Measurements from ENCODE around the gene GSTCD.
"Not testable (repeated sequence)": the region's sequence is repeated elsewhere in the genome, so short reads cannot be mapped to it uniquely, and the experiment has no call there.

The GSTCD gene

DNA sequence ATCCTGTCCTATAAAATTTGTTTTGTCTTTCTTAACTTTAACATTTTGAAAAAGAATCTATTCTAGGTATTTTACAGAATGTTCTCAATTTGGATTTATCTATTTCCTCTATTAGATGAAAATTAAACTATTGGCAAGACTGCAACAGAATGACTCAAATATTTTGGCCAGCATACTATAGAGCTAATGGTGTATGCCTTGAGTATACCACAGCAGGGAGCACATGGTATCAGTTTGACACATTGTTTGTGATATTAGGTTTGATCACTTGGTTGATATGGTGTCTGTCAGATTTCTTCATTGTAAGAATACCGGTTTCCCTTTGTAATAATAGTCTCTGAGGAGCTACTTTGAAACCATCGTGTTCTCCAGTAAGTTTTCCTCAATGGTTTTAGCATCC is 98.9 kb downstream of the GSTCD start:
- no peak for DNase-seq (ENCODE audit: low spot score)

DNA sequence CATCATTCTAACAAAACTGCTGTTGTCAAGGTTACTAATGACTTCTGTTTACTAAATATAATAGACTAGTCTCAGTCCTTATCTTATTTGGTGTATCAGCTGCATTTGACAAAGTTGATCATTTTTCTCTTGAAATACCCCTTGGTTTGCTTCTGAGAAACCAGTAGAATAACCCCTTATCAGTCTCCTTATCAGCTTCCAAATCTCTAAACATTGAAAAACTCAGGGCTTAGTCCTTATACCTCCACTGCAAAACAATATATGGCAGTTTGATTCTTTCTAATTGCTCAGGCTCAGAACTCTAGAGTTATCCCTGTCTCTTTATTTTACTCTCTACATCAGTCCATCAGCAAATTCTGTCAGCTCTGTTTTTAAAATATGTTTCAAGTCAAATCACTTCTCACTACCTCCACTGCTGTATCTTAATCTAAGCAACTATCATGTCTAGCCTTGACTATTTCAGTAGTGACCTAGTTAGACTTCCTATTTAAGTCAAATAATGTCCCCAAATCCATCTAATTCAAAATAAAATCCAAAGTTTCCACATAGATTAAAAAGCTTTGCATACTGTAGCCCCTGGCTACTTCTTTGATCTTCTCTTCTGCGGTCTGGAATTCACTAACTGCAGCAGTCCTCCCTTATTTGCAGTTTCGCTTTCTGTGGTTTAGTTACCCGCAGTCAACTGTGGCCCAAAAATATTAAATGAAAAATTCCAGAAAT is 99.6 kb downstream of the GSTCD start:
- no peak for DNase-seq (ENCODE audit: low spot score)

DNA sequence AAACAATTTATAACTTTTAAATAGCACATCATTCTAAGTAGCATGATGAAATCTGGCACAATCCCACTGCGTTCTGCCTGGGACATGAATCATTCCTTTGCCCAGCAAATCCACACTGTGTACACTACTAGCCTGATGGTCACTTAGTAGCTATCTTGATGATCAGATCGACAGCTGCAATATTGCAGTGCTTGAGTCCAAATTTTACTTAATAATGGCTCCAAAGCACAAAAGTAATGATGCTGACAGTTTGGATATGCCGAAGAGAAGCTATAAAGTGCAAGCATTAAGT is 100.1 kb downstream of the GSTCD start:
- no peak for DNase-seq (ENCODE audit: low spot score)

DNA sequence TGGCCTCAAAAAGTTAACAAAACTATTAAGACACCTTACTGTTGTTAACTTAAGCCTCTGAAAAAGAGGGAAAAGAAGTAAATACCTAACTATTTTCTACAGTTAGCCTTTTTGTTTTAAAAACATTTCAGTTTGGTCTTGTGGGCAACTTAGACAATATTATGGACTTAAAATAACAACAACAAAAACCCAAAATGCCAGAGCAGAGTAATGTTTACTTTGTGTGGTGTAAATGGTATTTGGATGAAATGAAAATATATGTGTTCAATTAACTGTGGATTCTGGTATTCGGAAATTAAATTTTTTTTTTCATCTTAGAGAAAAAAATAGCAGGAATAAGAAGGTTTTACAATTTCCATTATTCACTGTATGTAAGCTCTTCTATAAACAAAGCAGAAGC is 107.1 kb downstream of the GSTCD start:
- no peak for DNase-seq (ENCODE audit: low spot score)

DNA sequence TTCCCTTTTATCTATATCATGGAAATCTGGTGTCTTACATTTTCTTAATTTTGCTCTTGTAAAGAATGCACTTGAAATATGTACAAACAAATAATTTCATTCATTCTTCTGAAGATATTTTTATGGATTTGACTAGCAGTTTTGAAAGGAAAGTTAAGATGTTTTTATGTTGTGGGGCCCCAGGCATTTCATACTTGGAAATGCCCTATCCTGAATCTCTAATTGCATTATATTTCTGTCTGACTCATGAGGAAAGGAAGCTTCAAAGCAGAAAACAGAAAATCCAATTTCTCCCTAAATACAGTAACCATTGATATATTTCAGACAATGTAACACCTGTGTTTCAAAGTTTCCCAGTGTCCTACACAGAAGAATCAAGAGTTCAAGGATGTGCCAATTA is 113.5 kb downstream of the GSTCD start:
- DNase-seq (ENCODE audit: low spot score), result no peak

DNA sequence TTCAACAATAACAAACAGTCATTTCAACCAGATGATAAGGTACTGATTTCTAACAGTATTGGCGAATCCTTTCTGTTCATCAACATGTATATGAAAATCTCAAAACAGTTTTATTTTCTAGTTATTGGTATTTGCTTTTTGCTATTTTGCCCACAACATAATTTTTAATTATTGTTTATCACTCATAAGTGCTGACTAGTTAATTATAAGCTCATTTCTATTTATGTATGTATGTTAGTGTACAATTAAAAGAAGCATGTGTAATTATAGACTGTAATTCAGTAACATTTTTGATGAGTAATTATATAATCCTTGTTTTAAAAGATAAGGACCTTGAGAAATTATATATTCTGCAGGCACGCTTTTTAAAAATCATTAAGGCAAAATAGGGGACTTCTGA is 119.5 kb downstream of the GSTCD start:
- DNase-seq (ENCODE audit: low spot score), result no peak

DNA sequence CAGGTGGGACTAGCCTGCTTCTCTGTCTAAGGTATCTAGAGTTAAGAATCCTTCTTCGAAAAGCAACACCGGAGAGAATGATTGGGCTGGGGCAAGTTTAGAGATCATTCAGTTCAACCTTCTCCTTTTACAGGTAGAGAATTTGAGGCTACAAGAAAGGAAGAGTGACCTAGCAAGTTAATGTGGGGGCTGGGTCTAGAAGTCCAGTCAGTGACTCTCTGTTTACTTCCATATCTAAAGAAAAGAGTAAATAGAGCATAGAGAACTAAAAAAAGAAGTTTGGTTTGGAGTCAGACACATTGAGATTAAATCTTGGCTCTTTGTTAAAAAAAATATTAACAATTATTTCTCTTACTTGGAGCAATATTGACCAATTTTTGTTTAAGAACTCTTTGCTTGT is 122.6 kb downstream of the GSTCD start:
- no peak for DNase-seq (ENCODE audit: low spot score)

DNA sequence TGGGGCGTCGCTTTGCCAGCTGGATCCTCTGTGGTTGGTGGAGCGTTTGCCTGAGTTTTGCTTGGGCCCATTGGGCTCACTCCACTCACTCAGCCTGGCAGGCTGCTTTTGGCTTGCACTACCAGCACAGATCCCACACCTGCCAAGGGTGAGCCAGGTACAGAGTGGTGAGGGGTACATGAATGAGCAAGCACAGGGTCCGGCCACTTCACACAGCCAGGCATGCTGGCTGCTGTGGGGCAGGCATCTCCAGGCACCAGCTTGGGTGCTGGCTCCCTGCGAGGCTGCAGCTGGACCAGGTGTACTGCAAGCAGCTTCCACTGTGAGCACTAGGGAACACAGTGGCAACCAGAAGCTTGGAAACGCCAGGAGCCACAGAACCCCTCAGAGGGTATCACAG is 126.6 kb downstream of the GSTCD start:
- DNase-seq (ENCODE audit: low spot score), result no peak

DNA sequence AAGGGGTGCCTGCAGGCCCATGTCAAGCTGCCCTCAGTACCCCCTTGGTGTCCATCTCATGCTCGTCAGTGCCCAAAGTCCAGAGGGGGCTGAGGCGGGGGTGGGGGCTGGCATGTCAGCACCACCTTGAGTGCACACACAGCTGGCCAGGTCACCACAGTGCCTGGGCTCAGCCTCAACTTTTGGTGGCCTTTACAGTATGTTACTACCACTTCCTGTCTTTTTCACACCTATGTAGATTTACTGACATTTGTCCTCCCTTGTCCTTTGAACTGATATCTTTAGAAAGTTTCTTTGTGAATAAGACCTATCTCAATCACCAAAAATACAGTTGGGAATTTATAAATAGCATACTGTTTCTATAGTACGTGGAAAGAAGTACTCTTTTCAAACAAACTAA is 128.0 kb downstream of the GSTCD start:
- no peak for DNase-seq (ENCODE audit: low spot score)

DNA sequence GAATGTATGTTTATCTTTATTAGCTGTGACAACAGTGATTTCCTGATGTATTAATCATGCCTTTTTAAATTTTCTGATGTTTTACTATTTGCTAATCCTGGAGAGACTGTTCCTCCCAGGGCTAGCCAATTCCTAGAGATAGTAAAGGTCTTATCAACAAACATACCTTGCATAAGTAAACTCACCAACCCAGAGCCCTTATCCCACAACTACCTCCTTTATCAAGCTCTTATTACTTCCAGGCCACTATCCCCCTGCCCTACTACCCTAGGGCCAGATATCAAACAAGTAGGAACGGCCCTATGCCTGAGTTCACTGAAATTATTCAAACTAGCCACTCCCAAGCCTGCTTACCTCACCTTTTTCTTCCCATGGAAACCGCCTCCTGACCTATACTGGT is 128.5 kb downstream of the GSTCD start:
- no peak for DNase-seq (ENCODE audit: low spot score)

DNA sequence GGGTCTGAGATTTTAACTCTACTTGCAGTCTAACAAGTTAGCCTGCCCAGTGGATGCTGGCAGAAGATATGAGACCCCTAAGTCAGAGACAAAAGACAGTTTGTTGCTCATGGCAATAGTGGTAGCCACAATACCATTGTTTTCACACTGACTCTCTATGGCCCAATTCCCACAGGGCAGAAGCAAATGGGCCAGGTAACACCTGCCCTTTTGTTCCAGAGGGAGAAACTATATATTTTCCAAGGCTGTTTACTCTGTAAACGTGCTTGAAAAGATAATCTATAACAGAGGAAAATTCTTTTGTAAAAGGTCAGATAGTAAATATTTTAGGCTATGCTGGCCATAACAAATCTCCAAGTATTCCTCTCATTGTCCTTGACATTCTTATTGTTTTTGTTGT is 129.5 kb downstream of the GSTCD start:
- no peak for DNase-seq (ENCODE audit: low spot score)

DNA sequence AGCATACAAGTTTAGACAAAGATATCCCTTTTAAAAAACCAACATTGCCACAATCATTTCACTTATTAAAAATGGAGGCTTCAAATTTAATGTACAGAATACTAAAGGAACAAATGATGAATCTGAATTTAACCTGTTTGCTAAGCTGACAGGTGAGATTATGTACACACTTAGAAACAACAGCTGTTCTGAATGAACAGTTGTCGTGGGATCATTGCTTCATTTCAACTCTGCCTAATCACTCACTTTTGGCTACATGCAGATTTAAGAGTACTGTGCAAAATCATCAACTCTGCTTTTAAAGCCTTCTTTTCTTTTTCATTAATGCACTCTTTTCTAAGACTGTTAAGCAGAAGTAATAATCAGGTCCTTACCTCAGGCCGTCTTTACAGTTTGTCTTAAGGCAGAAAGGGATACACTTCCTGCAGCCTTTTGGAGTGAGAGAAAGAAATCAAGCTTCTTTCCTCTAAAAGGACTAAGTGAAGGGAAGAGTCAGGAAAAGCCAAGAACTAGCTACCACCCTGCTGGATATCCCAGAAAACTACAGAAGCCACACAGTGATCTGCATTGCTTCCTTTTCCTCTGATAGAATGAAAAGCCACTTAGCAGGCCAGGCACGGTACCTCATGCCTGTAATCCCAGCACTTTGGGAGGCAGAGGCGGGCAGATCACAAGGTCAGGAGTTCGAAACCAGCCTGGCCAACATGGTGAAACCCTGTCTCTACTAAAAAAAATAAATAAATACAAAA is 132.0 kb downstream of the GSTCD start:
- no peak for DNase-seq (ENCODE audit: low spot score)

DNA sequence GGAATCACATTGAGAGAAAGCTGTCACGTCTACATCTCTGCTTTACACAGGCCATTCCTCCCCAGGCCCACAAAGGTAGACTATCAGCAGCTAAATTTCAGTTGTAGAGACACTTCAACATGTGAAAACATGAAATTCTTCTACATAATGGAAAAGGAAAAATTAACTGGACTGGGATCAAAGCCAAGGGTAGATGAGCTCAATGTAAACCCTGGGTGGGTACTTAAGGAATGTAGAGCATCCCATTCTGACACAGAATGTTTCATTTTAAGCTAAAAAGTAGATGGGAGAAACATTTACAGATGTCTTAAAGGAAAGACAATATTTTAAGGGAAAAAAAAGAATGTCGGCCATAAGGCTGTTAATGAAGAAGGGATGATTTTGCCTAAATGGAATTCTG is 135.4 kb downstream of the GSTCD start:
- no peak for DNase-seq (ENCODE audit: low spot score)

DNA sequence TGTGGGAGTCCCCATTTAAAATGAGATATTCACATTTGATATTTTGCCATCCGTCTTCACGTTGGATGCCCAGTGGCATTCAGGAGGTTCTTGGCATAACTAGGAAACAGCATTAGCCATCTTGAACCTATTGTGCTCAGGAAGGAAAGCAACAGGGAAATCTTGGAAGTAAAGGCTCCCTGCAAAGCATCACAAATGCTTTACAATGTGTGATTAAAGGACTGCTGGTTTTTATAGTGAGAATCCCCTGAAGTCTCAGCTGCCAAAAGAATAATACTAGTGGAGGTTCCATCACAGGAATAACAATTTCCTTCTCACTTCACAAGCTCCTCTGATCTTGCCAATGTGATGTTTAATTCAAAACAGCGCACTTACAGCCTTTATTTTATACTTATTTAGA is 137.0 kb downstream of the GSTCD start:
- DNase-seq (ENCODE audit: low spot score), result no peak

DNA sequence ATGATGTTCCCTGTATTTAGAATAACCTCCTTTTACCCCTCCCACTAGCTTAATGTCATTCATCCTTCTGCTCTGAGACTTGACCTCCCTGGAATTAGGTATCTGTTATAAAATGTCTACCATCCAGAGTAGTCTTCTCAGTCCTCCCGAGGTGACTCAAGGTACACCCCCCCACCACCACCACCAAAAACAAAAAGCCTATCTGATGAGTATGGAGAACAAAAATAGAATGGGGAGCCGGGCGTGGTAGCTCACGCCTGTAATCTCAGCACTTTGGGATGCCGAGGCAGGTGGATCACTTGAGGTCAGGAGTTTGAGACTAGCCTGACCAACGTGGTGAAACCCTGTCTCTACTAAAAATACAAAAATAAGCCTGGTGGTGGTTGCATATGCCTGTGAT is 139.8 kb downstream of the GSTCD start:
- DNase-seq (ENCODE audit: low spot score), result not testable (repeated sequence)

DNA sequence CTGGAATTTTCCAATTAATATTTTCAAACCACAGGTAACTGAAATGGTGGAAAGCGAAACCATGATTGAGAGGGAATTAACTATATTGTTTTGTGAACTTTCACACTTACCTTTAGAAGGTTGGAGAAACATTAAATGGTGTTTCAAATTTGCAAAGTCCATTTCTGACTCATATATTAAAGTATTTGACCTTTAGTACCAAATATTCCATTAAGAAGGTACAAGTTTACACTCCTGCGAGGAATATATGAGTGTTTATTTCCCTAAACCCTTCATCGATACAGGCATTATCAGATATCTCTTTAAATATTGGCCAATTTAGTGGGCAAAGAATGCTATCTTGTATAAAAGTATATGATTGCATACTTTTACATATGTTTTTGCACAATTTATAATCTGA is 142.6 kb downstream of the GSTCD start:
- no peak for DNase-seq (ENCODE audit: low spot score)

DNA sequence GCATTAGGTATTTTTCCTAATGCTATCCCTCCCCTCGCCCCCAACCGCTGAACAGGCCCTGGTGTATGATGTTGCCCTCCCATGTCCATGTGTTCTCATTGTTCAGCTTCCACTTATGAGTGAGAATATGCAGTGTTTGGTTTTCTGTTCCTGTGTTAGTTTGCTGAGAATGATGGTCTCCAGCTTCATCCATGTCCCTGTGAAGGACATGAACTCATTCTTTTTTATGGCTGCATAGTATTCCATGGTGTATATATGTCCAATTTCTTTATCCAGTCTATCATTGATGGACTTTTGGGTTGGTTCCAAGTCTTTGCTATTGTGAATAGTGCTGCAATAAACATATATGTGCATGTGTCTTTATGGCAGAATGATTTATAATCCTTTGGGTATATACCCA is 143.6 kb downstream of the GSTCD start:
- DNase-seq (ENCODE audit: low spot score), result not testable (repeated sequence)

DNA sequence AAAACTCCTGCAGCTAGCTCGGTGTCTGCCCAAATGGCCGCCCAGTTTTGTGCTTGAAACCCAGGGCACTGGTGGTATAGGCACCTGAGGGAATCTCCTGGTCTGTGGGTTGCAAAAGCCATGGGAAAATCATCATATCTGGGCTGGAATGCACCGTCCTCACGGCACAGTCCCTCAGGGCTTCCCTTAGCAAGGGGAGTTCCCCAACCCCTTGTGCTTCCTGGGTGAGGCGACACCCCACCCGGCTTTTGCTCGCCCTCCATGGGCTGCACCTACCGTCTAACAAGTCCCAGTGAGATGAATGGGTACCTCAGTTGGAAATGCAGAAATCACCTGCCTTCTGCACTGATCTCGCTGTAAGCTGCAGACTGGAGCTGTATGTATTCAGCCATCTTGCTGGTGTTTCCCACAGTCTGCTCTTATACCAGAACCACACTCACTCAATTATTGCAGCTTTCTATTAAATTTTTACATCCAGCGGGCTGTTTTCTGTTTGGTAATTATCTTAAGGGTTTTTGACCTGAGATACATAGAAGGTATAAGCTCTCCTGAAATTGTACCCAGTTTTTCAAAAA is 150.0 kb downstream of the GSTCD start:
- DNase-seq (ENCODE audit: low spot score), result no peak

DNA sequence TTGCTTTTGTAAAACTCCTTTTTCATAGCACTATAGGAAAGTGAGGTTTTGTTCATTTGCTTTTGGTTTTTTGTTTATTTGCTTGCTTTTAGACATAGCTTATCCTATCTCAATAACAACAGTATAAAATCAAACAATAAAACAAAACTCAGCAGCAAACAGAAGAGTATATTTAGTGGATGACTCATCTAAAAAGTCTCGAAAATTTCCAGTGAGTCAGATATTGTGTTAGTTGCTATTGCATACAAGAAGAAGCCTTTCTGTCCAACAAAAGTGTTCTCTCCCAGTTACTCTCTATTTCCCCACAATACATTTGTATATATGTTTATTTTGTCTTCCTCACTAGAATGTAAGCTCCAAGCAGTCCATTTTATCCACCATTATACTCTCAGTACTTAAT is 150.6 kb downstream of the GSTCD start:
- no peak for DNase-seq (ENCODE audit: low spot score)

DNA sequence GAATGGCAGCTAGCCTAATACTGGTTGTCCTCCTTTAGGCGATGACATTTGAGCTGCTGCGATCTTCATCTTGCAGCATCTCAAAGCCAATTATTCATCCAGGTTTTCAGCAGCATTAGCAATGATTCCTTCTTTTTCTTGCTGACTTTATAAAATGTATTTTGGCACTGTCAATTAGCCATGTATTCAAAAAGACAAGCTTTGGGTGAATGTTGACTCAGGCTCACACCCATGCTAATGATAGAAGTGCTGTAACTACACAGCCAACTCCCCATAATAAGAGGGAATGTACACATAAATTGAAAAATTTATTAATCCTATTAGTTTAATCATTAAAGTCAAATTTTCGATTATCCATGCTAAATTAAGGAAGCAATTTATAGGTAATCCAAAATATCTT is 162.4 kb downstream of the GSTCD start:
- DNase-seq (ENCODE audit: low spot score), result no peak

DNA sequence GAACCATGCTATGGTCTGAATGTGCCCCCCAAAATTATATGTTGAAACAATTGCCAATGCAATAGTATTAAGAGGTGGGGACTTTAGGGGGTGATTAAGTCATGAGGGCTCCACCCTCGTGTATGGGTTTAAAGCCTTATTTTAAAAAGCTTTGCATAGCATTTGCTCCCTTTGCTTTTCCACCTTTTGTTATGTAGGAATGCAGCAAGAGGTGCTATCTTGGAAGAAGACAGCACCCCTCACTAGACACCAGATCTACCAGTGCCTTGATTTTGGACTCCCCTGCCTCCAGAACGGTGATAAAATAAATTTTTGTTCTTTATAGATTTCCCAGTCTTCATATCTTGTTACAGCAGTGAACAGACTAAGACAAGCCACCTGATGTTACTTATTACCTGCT is 163.4 kb downstream of the GSTCD start:
- no peak for DNase-seq (ENCODE audit: low spot score)

DNA sequence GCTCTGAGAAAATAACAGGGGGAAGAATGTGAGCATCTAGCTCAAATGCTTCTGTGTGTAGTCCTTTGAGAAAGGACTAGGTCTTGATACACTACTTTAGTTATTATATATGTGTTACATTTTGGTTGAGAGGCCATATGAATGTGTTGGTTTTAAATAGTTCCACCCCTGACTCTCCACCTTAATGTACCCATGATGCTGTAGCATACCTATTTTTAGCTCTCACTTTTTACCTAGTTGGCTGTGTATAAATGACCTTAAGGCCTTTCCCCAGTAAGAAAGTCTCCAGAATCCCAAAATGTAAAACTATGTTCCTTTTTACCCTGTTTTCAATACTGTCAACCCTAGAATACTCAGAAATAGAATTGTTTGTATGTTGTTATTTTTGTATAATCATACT is 166.6 kb downstream of the GSTCD start:
- no peak for DNase-seq (ENCODE audit: low spot score)

DNA sequence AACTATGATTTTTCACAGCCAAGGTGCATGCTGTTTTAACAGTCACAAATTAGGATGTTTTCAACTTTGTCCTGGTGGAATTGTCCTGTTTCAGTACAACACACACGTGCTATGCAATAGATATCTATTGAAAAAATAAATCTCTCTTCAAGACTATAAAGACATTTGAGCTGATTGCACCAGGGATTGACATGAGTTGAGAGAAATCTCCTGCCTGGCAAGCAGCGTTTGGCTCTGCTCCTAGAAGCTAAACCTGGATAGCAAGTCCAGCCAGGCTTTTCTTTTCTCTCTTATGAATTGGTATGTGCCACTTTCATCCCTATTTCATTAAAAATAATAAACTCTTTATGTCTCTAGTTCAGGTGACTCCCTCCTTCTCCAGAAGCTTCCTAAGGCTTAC is 170.1 kb downstream of the GSTCD start:
- DNase-seq (ENCODE audit: low spot score), result no peak

DNA sequence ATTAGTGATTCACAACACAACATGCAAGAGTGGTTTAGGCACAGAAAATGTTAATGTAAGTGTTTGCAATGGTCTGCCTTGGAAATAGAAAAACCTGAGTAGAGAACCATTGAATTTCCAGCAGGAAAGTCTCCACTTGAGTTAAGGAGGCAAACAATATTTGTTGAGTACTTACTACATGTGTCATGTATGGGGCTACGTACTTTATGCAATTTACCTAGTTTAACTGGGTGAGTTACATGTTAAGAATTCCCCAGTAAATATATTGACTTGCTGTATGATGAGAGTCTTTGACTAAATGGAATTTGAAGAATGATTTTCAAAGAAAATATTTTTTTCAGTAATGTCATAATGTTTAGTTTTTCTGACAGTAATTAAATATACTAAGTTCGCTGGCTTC is 178.9 kb downstream of the GSTCD start:
- no peak for DNase-seq (ENCODE audit: low spot score)

Data from D341Med (cell line).